ENCODE results near the gene A2M.

Gene A2M

GRCh38 chr12:9064815-9065606 is 50.7 kb downstream of the A2M start (continued):
- no peak for TF ChIP-seq ZNF768 (tag by site-specific recombination; IDR thresholded peaks at IDR 0.05)
- TF ChIP-seq, protein P1, sequence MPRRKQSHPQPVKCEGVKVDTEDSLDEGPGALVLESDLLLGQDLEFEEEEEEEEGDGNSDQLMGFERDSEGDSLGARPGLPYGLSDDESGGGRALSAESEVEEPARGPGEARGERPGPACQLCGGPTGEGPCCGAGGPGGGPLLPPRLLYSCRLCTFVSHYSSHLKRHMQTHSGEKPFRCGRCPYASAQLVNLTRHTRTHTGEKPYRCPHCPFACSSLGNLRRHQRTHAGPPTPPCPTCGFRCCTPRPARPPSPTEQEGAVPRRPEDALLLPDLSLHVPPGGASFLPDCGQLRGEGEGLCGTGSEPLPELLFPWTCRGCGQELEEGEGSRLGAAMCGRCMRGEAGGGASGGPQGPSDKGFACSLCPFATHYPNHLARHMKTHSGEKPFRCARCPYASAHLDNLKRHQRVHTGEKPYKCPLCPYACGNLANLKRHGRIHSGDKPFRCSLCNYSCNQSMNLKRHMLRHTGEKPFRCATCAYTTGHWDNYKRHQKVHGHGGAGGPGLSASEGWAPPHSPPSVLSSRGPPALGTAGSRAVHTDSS (tag by site-specific recombination; IDR thresholded peaks at IDR 0.05): no peak
- TF ChIP-seq ZNF221 (tag by site-specific recombination; IDR thresholded peaks at IDR 0.05; ENCODE audit: borderline replicate concordance): no peak
- TF ChIP-seq ZNF350 (tag by site-specific recombination; IDR thresholded peaks at IDR 0.05): no peak
- TF ChIP-seq MYNN (tag by site-specific recombination; IDR thresholded peaks at IDR 0.05; ENCODE audit: borderline replicate concordance): no peak
- TF ChIP-seq ZNF214 (tag by site-specific recombination; IDR thresholded peaks at IDR 0.05; ENCODE audit: borderline replicate concordance): no peak
- no peak for TF ChIP-seq MEIS1 (CRISPR knock-in tag; IDR thresholded peaks at IDR 0.05; ENCODE audit: borderline replicate concordance)
- TF ChIP-seq ZNF26 (tag by site-specific recombination; IDR thresholded peaks at IDR 0.05): no peak
- no peak for TF ChIP-seq ELK4 (IDR thresholded peaks at IDR 0.05; ENCODE audit: borderline replicate concordance, low read depth, low read length)
- TF ChIP-seq ZNF777 (tag by site-specific recombination; IDR thresholded peaks at IDR 0.05; ENCODE audit: borderline replicate concordance): no peak
- TF ChIP-seq ZNF324 (tag by site-specific recombination; IDR thresholded peaks at IDR 0.05): peak; percentile 47; the same call in 1 of the 2 replicates
- peak; percentile 51; the same call in 1 of the 2 replicates for TF ChIP-seq GLIS2 (tag by site-specific recombination; IDR thresholded peaks at IDR 0.05)
- no peak for TF ChIP-seq FEZF1 (tag by site-specific recombination; IDR thresholded peaks at IDR 0.05)
- TF ChIP-seq KLF10 (tag by site-specific recombination; IDR thresholded peaks at IDR 0.05): no peak
- TF ChIP-seq KLF1 (tag by site-specific recombination; IDR thresholded peaks at IDR 0.05): no peak
- 0 out of 2 replicates have a peak, but pooled peaks have one; percentile 11 for TF ChIP-seq ZFHX2 (tag by site-specific recombination; conservative IDR thresholded peaks at IDR 0.05)
- no peak for TF ChIP-seq ZNF548 (tag by site-specific recombination; IDR thresholded peaks at IDR 0.05)
- no peak for TF ChIP-seq AEBP2 (tag by site-specific recombination; IDR thresholded peaks at IDR 0.05; ENCODE audit: borderline replicate concordance)
- TF ChIP-seq ZBTB8A (tag by site-specific recombination; IDR thresholded peaks at IDR 0.05): peak; percentile 66; the same call in 1 of the 2 replicates
- TF ChIP-seq ZNF629 (tag by site-specific recombination; IDR thresholded peaks at IDR 0.05): no peak
- TF ChIP-seq ZNF654 (tag by site-specific recombination; IDR thresholded peaks at IDR 0.05; ENCODE audit: low read depth): no peak
- TF ChIP-seq ZEB2 (tag by site-specific recombination; IDR thresholded peaks at IDR 0.05): 0 out of 2 replicates have a peak, but pooled peaks have one; percentile 33
- no peak for TF ChIP-seq ZSCAN23 (tag by site-specific recombination; IDR thresholded peaks at IDR 0.05)
- TF ChIP-seq ZNF560 (tag by site-specific recombination; IDR thresholded peaks at IDR 0.05; ENCODE audit: borderline replicate concordance): no peak
- TF ChIP-seq REPIN1 (tag by site-specific recombination; IDR thresholded peaks at IDR 0.05; ENCODE audit: low read depth): no peak
- TF ChIP-seq GLIS1 (tag by site-specific recombination; IDR thresholded peaks at IDR 0.05): peak; percentile 73
- no peak for TF ChIP-seq MZF1 (tag by site-specific recombination; IDR thresholded peaks at IDR 0.05; ENCODE audit: borderline replicate concordance)
- no peak for TF ChIP-seq ZNF169 (tag by site-specific recombination; IDR thresholded peaks at IDR 0.05)
- no peak for TF ChIP-seq ZNF404 (tag by site-specific recombination; IDR thresholded peaks at IDR 0.05)
- no peak for TF ChIP-seq ZNF248 (tag by site-specific recombination; IDR thresholded peaks at IDR 0.05)
- TF ChIP-seq ZNF335 (tag by site-specific recombination; conservative IDR thresholded peaks at IDR 0.05): peak; percentile 87
- no peak for TF ChIP-seq HOXC10 (CRISPR knock-in tag; IDR thresholded peaks at IDR 0.05)
- TF ChIP-seq ZNF76 (tag by site-specific recombination; IDR thresholded peaks at IDR 0.05; ENCODE audit: borderline replicate concordance, low read depth): no peak
- peak; percentile 79 for TF ChIP-seq ZXDB (tag by site-specific recombination; IDR thresholded peaks at IDR 0.05)
- no peak for TF ChIP-seq ZNF623 (tag by site-specific recombination; IDR thresholded peaks at IDR 0.05)
- TF ChIP-seq ZNF341 (tag by site-specific recombination; IDR thresholded peaks at IDR 0.05; ENCODE audit: low read depth): no peak

Data from HEK293 (cell line).